Natural killer cell (primary cell): ENCODE data around the gene GPR148. TPM values are rescaled to one million over a fixed set of nuclear protein-coding genes. Genes with fewer than 3 reads are reported as not detected.
"Not testable (repeated sequence)": the region's sequence is repeated elsewhere in the genome, so short reads cannot be mapped to it uniquely, and the experiment has no call there.

Experiments
- ATAC-seq, 3 donors: fragments of 150-1000 bp in 2 of 3; fragments of 200-7000 bp in 1 of 3; cut with Tn5 transposase; 1 replicate in 1 of 3; 2 replicates in 2 of 3; pipeline ENCODE4 v1.10.0; 2021; ENCODE audit warnings: mild to moderate bottlenecking in 2 of 3, moderate library complexity in 2 of 3
- DNase-seq, 2 donors: peaks; one replicate each; pipeline versions ENCODE4 v3.0.0 to v3.0.0-alpha.2; 2013 to 2021; ENCODE audit warnings: mixed read lengths in 1 of 2
- H3K27ac ChIP-seq: one replicate; pipeline ENCODE4 v1.5.1; 2013; ENCODE audit warnings: mild to moderate bottlenecking, low read length
- H3K27me3 ChIP-seq: one replicate; pipeline ENCODE4 v1.6.1; 2013; ENCODE audit warnings: low read length; ENCODE audit not compliant: control insufficient read depth, insufficient read depth
- H3K36me3 ChIP-seq: one replicate; pipeline ENCODE4 v1.6.1; 2013; ENCODE audit warnings: low read length; ENCODE audit not compliant: control insufficient read depth, insufficient read depth
- H3K4me1 ChIP-seq: one replicate; pipeline ENCODE4 v1.6.1; 2013; ENCODE audit warnings: low read length; ENCODE audit not compliant: control insufficient read depth, insufficient read depth
- H3K4me3 ChIP-seq: one replicate; pipeline ENCODE4 v1.5.1; 2013; ENCODE audit warnings: low read length
- H3K9me3 ChIP-seq: one replicate; pipeline ENCODE4 v1.6.1; 2013; ENCODE audit warnings: low read length; ENCODE audit not compliant: control insufficient read depth, insufficient read depth
- H3K27ac Mint-ChIP-seq, 2 donors: one replicate each; pipeline ENCODE4 v1.8.0; 2022; ENCODE audit warnings: mild to moderate bottlenecking in 2 of 2, mixed read lengths in 2 of 2, moderate library complexity in 1 of 2
- H3K27me3 Mint-ChIP-seq, 2 donors: one replicate each; pipeline ENCODE4 v1.8.0; 2022; ENCODE audit warnings: low read depth in 2 of 2, mixed read lengths in 2 of 2
- H3K36me3 Mint-ChIP-seq: one replicate; pipeline ENCODE4 v1.8.0; 2022; ENCODE audit warnings: mixed read lengths
- H3K4me1 Mint-ChIP-seq, 2 donors: one replicate each; pipeline ENCODE4 v1.8.0; 2022; ENCODE audit warnings: mixed read lengths in 2 of 2
- H3K4me3 Mint-ChIP-seq: one replicate; pipeline ENCODE4 v1.8.0; 2022; ENCODE audit warnings: mild to moderate bottlenecking, moderate library complexity, mixed read lengths
- H3K9me3 Mint-ChIP-seq, 2 donors: one replicate each; pipeline ENCODE4 v1.8.0; 2022; ENCODE audit warnings: mixed read lengths in 2 of 2
- CTCF ChIP-seq: fragments of 200-600 bp; IDR thresholded peaks from one replicate; pipeline ENCODE4 v1.8.0; 2022; ENCODE audit warnings: antibody characterized with exemption
- WGBS: methylation state at CpG from one replicate; pipeline ENCODE4 v1.1.7; 2013; ENCODE audit warnings: missing lambda C conversion rate; ENCODE audit not compliant: insufficient coverage; 5-methylcytosine and 5-hydroxymethylcytosine counted together
- intact Hi-C: fragments of 100-400 bp; cut with micrococcal nuclease; formaldehyde crosslinking; loops from one replicate; pipeline ENCODE4 v1.14.2; 2022
- total RNA-seq, 4 donors: library from RNA; stranded (reverse); fragments of 120-200 nt in 1 of 4; gene quantifications; one replicate each; pipeline versions ENCODE4 v1.2.3 to v1.2.4, GENCODE V29; 2013 to 2022

GPR148 gene
- total RNA-seq, 3 donors from 2014 or later (not counting 1 experiment from before 2014, with no cell fraction given): not detected

- intact Hi-C loops: loop anchor here (2.0 kb wide), 1 partner anchor 69 kb away; no protein-coding TSS in a partner anchor
- 1% methylated on average over 48 of the region's 48 CpGs for WGBS
- peaks cover 30% of the 10 kb centered on the region for H3K4me1 ChIP-seq
- H3K4me1 Mint-ChIP-seq: peaks cover 16 to 34% of the 10 kb centered on the region in 2 donors
- peak overlapping the region; percentile 90 for H3K27ac ChIP-seq
- no peaks in the 10 kb centered on the region for H3K27me3 ChIP-seq
- no peaks in the 10 kb centered on the region for H3K9me3 Mint-ChIP-seq
- peak; percentile 92 to 94 for DNase-seq
- H3K36me3 Mint-ChIP-seq: no peaks in the 10 kb centered on the region
- ATAC-seq: peak; percentile 91 to 96 (median 91)
- no peaks in the 10 kb centered on the region for H3K9me3 ChIP-seq
- TF ChIP-seq CTCF: no peak
- H3K27ac Mint-ChIP-seq: peak overlapping the region; percentile 83 to 93
- H3K4me3 ChIP-seq: peak overlapping the region; percentile 59
- H3K27me3 Mint-ChIP-seq: peaks cover 0 to under 1% of the 10 kb centered on the region in 2 donors
- H3K4me3 Mint-ChIP-seq: peak overlapping the region; percentile 80
- H3K36me3 ChIP-seq: no peaks in the 10 kb centered on the region
Observed at GRCh38 chr2:130727286-130727924, 1.5 kb upstream of the GPR148 start.

- no peaks in the 10 kb centered on the region for H3K27me3 Mint-ChIP-seq
- WGBS: 3% methylated on average over 12 of the region's 12 CpGs
- H3K27me3 ChIP-seq: no peaks in the 10 kb centered on the region
- H3K36me3 Mint-ChIP-seq: no peaks in the 10 kb centered on the region
- peak overlapping the region; percentile 68 for H3K27ac ChIP-seq
- peak overlapping the region; percentile 83 to 93 for H3K27ac Mint-ChIP-seq
- peak in 1 of 2 donors; percentile 80 for DNase-seq
- H3K4me3 ChIP-seq: peak overlapping the region; percentile 5
- H3K4me1 Mint-ChIP-seq: peaks cover 16 to 34% of the 10 kb centered on the region in 2 donors
- peak; percentile 52 to 69 (median 61) for ATAC-seq
- H3K9me3 ChIP-seq: no peaks in the 10 kb centered on the region
- no peak for TF ChIP-seq CTCF
- H3K4me1 ChIP-seq: peaks cover 30% of the 10 kb centered on the region
- intact Hi-C loops: no loop called here
- H3K4me3 Mint-ChIP-seq: peak overlapping the region; percentile 26
- no peaks in the 10 kb centered on the region for H3K36me3 ChIP-seq
- H3K9me3 Mint-ChIP-seq: no peaks in the 10 kb centered on the region
Observed at GRCh38 chr2:130728007-130728454, 839 bp upstream of the GPR148 start.

- no peaks in the 10 kb centered on the region for H3K36me3 ChIP-seq
- no peak for TF ChIP-seq CTCF
- peak in 1 of 2 donors; percentile 41 for DNase-seq
- Mint-ChIP-seq H3K27me3 (no peaks in the 10 kb centered on the region), H3K9me3 (peaks cover 0 to 2% of the 10 kb centered on the region in 2 donors), H3K4me3 (peak overlapping the region; percentile 35), H3K4me1 (peaks cover 16 to 34% of the 10 kb centered on the region in 2 donors), H3K36me3 (no peaks in the 10 kb centered on the region), H3K27ac (peak overlapping the region; percentile 69 to 93)
- no peak overlapping the region for H3K4me3 ChIP-seq
- no peak overlapping the region for H3K27ac ChIP-seq
- no peaks in the 10 kb centered on the region for H3K9me3 ChIP-seq
- intact Hi-C loops: no loop called here
- 97% methylated on average over 17 of the region's 17 CpGs for WGBS
- no peak for ATAC-seq
- H3K27me3 ChIP-seq: no peaks in the 10 kb centered on the region
- H3K4me1 ChIP-seq: peaks cover 30% of the 10 kb centered on the region
Observed at GRCh38 chr2:130729322-130730299, 741 bp downstream of the GPR148 start.

GRCh38 chr2:130732257-130732656 lies 3.4 kb downstream of the GPR148 start:
- H3K36me3 Mint-ChIP-seq, ATAC-seq, H3K4me3 Mint-ChIP-seq, H3K27ac ChIP-seq, H3K27me3 ChIP-seq, intact Hi-C loops, DNase-seq, H3K9me3 Mint-ChIP-seq, H3K4me3 ChIP-seq, H3K9me3 ChIP-seq, H3K27ac Mint-ChIP-seq, H3K36me3 ChIP-seq, H3K27me3 Mint-ChIP-seq: not testable (repeated sequence)
- 93% methylated on average over 11 of the region's 11 CpGs for WGBS
- peaks cover 16 to 22% of the 10 kb centered on the region in 2 donors for H3K4me1 Mint-ChIP-seq
- peaks cover 13% of the 10 kb centered on the region for H3K4me1 ChIP-seq
